Fibroblast of skin of scalp (primary cell): ENCODE data around the gene IPO11.

Experiments
- DNase-seq: peaks from one replicate; pipeline ENCODE4 v3.0.0-alpha.2; 2013

The IPO11 gene

GRCh38 chr5:62574599-62574998 lies 162.0 kb downstream of the IPO11 start:
- DNase-seq: no peak

- no peak for DNase-seq
Observed at GRCh38 chr5:62575066-62575465, 162.5 kb downstream of the IPO11 start.

GRCh38 chr5:62575489-62575888 lies 162.9 kb downstream of the IPO11 start:
- DNase-seq: no peak

GRCh38 chr5:62576570-62577170 lies 164.1 kb downstream of the IPO11 start:
- DNase-seq: no peak

GRCh38 chr5:62577488-62577887 lies 164.9 kb downstream of the IPO11 start:
- DNase-seq: no peak

- peak; percentile 25 for DNase-seq
Observed at GRCh38 chr5:62578540-62578939, 166.0 kb downstream of the IPO11 start, which contains the start of gene LRRC70. Gene LRRC70, plus strand, starts transcription at chr5:62578819. Its CDS starts 620 bp downstream, at chr5:62579439.

- DNase-seq: no peak
Observed at GRCh38 chr5:62579761-62580160, 167.2 kb downstream of the IPO11 start.

GRCh38 chr5:62581836-62582597 lies 169.5 kb downstream of the IPO11 start:
- no peak for DNase-seq

GRCh38 chr5:62584391-62584790 lies 171.8 kb downstream of the IPO11 start:
- no peak for DNase-seq

GRCh38 chr5:62585306-62585705 lies 172.7 kb downstream of the IPO11 start:
- no peak for DNase-seq

- DNase-seq: no peak
Observed at GRCh38 chr5:62585751-62586150, 173.2 kb downstream of the IPO11 start.

- no peak for DNase-seq
Observed at GRCh38 chr5:62587737-62588136, 175.2 kb downstream of the IPO11 start.

GRCh38 chr5:62588668-62589067 lies 176.1 kb downstream of the IPO11 start:
- DNase-seq: no peak

- no peak for DNase-seq
Observed at GRCh38 chr5:62589504-62589903, 176.9 kb downstream of the IPO11 start.

GRCh38 chr5:62590387-62590786 lies 177.8 kb downstream of the IPO11 start:
- DNase-seq: no peak

GRCh38 chr5:62592558-62592957 lies 180.0 kb downstream of the IPO11 start:
- DNase-seq: no peak

- no peak for DNase-seq
Observed at GRCh38 chr5:62593331-62593730, 180.8 kb downstream of the IPO11 start.

- DNase-seq: no peak
Observed at GRCh38 chr5:62594364-62594984, 181.9 kb downstream of the IPO11 start.

GRCh38 chr5:62596096-62596495 lies 183.5 kb downstream of the IPO11 start:
- DNase-seq: peak; percentile 31

GRCh38 chr5:62596691-62597090 lies 184.1 kb downstream of the IPO11 start:
- DNase-seq: no peak

- DNase-seq: no peak
Observed at GRCh38 chr5:62597314-62597713, 184.8 kb downstream of the IPO11 start.

GRCh38 chr5:62600560-62601252 lies 188.1 kb downstream of the IPO11 start:
- no peak for DNase-seq

- no peak for DNase-seq
Observed at GRCh38 chr5:62603934-62604333, 191.4 kb downstream of the IPO11 start.
